ENCODE data around the gene KCNAB1. TPM values are rescaled to one million over a fixed set of nuclear protein-coding genes. Genes with fewer than 3 reads are reported as not detected.

KCNAB1 gene
- total and polyA plus RNA-seq, 4 experiments from 2014 or later: 0.40 to 0.58 TPM; not detected in 2

- Histone ChIP-seq H3K9me3 (ENCODE audit: control insufficient read depth in 1 of 2, low read length in 2 of 2) (no peaks in the 10 kb centered on the region), H3K27ac (ENCODE audit: low read depth, low read length) (no peak overlapping the region), H3K4me3 (ENCODE audit: low read length in 2 of 2) (no peak overlapping the region), H3K36me3 (ENCODE audit: insufficient read depth, low read length) (no peaks in the 10 kb centered on the region), H3K27me3 (ENCODE audit: insufficient read depth, low read length) (no peaks in the 10 kb centered on the region), H3K4me1 (ENCODE audit: insufficient read depth, low read length) (no peaks in the 10 kb centered on the region)
- intact Hi-C loops (cut with micrococcal nuclease): no loop called here
- no peak for DNase-seq
- Mint-ChIP-seq H3K27me3 (peaks cover 13 to 14% of the 10 kb centered on the region in 2 donors), H3K4me3 (no peak overlapping the region), H3K36me3 (no peaks in the 10 kb centered on the region), H3K27ac (no peak overlapping the region), H3K4me1 (peaks cover 0 to 1% (median under 1%) of the 10 kb centered on the region in 4 donors), H3K9me3 (no peaks in the 10 kb centered on the region)
- CTCF ChIA-PET (ENCODE audit: partially characterized antibody): no interaction called here
- POLR2A ChIA-PET (ENCODE audit: partially characterized antibody): no interaction called here
Observed at GRCh38 chr3:156339491-156339890, 219.1 kb downstream of the KCNAB1 start.

- no peak overlapping the region for H3K27ac Mint-ChIP-seq
- Histone ChIP-seq H3K36me3 (ENCODE audit: insufficient read depth, low read length) (no peaks in the 10 kb centered on the region), H3K27me3 (ENCODE audit: insufficient read depth, low read length) (no peaks in the 10 kb centered on the region), H3K4me1 (ENCODE audit: insufficient read depth, low read length) (no peaks in the 10 kb centered on the region), H3K27ac (ENCODE audit: low read depth, low read length) (no peak overlapping the region), H3K4me3 (ENCODE audit: low read length in 2 of 2) (no peak overlapping the region), H3K9me3 (ENCODE audit: control insufficient read depth in 1 of 2, low read length in 2 of 2) (no peaks in the 10 kb centered on the region)
- no peak overlapping the region for H3K4me3 Mint-ChIP-seq
- DNase-seq: no peak
- H3K4me1 Mint-ChIP-seq: peaks cover 0 to 1% (median under 1%) of the 10 kb centered on the region in 4 donors
- no peaks in the 10 kb centered on the region for H3K36me3 Mint-ChIP-seq
- H3K27me3 Mint-ChIP-seq: peaks cover 15 to 16% of the 10 kb centered on the region in 2 donors
- intact Hi-C loops (cut with micrococcal nuclease): no loop called here
- no peaks in the 10 kb centered on the region for H3K9me3 Mint-ChIP-seq
- ChIA-PET CTCF (ENCODE audit: partially characterized antibody) (no interaction called here), POLR2A (ENCODE audit: partially characterized antibody) (no interaction called here)
Observed at GRCh38 chr3:156341332-156341731, 221.0 kb downstream of the KCNAB1 start.

GRCh38 chr3:156341831-156342416, 221.5 kb downstream of the KCNAB1 start:
- ChIA-PET POLR2A (ENCODE audit: partially characterized antibody) (no interaction called here), CTCF (ENCODE audit: partially characterized antibody) (interaction anchor here (1.1 kb wide), 1 partner anchor 33 kb away, joined by 3 read pairs; no protein-coding TSS in a partner anchor)
- intact Hi-C loops (cut with micrococcal nuclease): no loop called here

DNA sequence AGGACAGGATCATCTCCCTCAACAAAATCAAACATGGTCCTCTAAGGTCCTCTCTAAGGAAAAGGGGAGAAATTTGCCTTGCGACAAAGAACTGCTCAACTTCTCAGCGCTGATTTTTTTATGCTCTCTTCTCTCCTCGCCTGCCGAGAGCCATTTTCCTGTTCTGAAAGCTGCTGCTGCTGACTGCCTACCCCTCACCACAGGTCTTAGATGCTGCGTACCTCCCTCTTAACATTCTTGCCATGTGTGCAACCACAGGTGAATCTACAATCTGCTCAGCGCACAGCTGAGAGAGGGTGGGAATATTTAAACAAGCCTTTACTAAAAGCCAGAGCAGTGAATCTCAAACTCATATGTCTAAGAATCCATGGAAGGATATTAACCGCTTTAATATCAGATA, 223.8 kb downstream of the KCNAB1 start:
- Mint-ChIP-seq H3K27ac (no peak overlapping the region), H3K4me1 (peaks cover 0 to 1% (median 0%) of the 10 kb centered on the region in 4 donors), H3K36me3 (no peaks in the 10 kb centered on the region), H3K9me3 (no peaks in the 10 kb centered on the region), H3K27me3 (peaks cover 12 to 15% of the 10 kb centered on the region in 2 donors), H3K4me3 (no peak overlapping the region)
- H3K4me1 ChIP-seq (ENCODE audit: insufficient read depth, low read length): no peaks in the 10 kb centered on the region
- POLR2A ChIA-PET (ENCODE audit: partially characterized antibody): no interaction called here
- CTCF ChIA-PET (ENCODE audit: partially characterized antibody): interaction anchor here (1.2 kb wide), 1 partner anchor 11 kb away, joined by 3 read pairs; no protein-coding TSS in a partner anchor
- no peak for DNase-seq
- no peaks in the 10 kb centered on the region for H3K36me3 ChIP-seq (ENCODE audit: insufficient read depth, low read length)
- H3K4me3 ChIP-seq (ENCODE audit: low read length in 2 of 2): no peak overlapping the region
- no peaks in the 10 kb centered on the region for H3K27me3 ChIP-seq (ENCODE audit: insufficient read depth, low read length)
- no peaks in the 10 kb centered on the region for H3K9me3 ChIP-seq (ENCODE audit: control insufficient read depth in 1 of 2, low read length in 2 of 2)
- intact Hi-C loops (cut with micrococcal nuclease): no loop called here
- no peak overlapping the region for H3K27ac ChIP-seq (ENCODE audit: low read depth, low read length)

More at GRCh38 chr3:156341831-156342416, 221.5 kb downstream of the KCNAB1 start:
- Histone ChIP-seq H3K9me3 (ENCODE audit: control insufficient read depth in 1 of 2, low read length in 2 of 2) (no peaks in the 10 kb centered on the region), H3K4me3 (ENCODE audit: low read length in 2 of 2) (no peak overlapping the region), H3K27ac (ENCODE audit: low read depth, low read length) (no peak overlapping the region), H3K27me3 (ENCODE audit: insufficient read depth, low read length) (no peaks in the 10 kb centered on the region), H3K4me1 (ENCODE audit: insufficient read depth, low read length) (no peaks in the 10 kb centered on the region), H3K36me3 (ENCODE audit: insufficient read depth, low read length) (no peaks in the 10 kb centered on the region)
- no peaks in the 10 kb centered on the region for H3K36me3 Mint-ChIP-seq
- no peak for DNase-seq
- H3K27ac Mint-ChIP-seq: no peak overlapping the region
- peaks cover 15 to 16% of the 10 kb centered on the region in 2 donors for H3K27me3 Mint-ChIP-seq
- peaks cover 0 to 1% (median under 1%) of the 10 kb centered on the region in 4 donors for H3K4me1 Mint-ChIP-seq
- no peak overlapping the region for H3K4me3 Mint-ChIP-seq
- no peaks in the 10 kb centered on the region for H3K9me3 Mint-ChIP-seq

- no peak overlapping the region for H3K27ac ChIP-seq (ENCODE audit: low read depth, low read length)
- Mint-ChIP-seq H3K4me3 (no peak overlapping the region), H3K9me3 (no peaks in the 10 kb centered on the region), H3K27me3 (peaks cover 5 to 6% of the 10 kb centered on the region in 2 donors), H3K4me1 (no peaks in the 10 kb centered on the region), H3K27ac (no peak overlapping the region), H3K36me3 (no peaks in the 10 kb centered on the region)
- no peak for DNase-seq
- no peaks in the 10 kb centered on the region for H3K27me3 ChIP-seq (ENCODE audit: insufficient read depth, low read length)
- no peaks in the 10 kb centered on the region for H3K36me3 ChIP-seq (ENCODE audit: insufficient read depth, low read length)
- ChIA-PET POLR2A (ENCODE audit: partially characterized antibody) (no interaction called here), CTCF (ENCODE audit: partially characterized antibody) (no interaction called here)
- intact Hi-C loops (cut with micrococcal nuclease): no loop called here
- no peaks in the 10 kb centered on the region for H3K4me1 ChIP-seq (ENCODE audit: insufficient read depth, low read length)
- H3K4me3 ChIP-seq (ENCODE audit: low read length in 2 of 2): no peak overlapping the region
- H3K9me3 ChIP-seq (ENCODE audit: control insufficient read depth in 1 of 2, low read length in 2 of 2): no peaks in the 10 kb centered on the region
Observed at GRCh38 chr3:156349111-156349510, 228.7 kb downstream of the KCNAB1 start.

- no peaks in the 10 kb centered on the region for H3K27me3 ChIP-seq (ENCODE audit: insufficient read depth, low read length)
- no peaks in the 10 kb centered on the region for H3K4me1 Mint-ChIP-seq
- intact Hi-C loops (cut with micrococcal nuclease): no loop called here
- POLR2A ChIA-PET (ENCODE audit: partially characterized antibody): no interaction called here
- CTCF ChIA-PET (ENCODE audit: partially characterized antibody): no interaction called here
- H3K27ac ChIP-seq (ENCODE audit: low read depth, low read length): no peak overlapping the region
- H3K27ac Mint-ChIP-seq: no peak overlapping the region
- H3K4me3 Mint-ChIP-seq: no peak overlapping the region
- DNase-seq: no peak
- H3K36me3 Mint-ChIP-seq: no peaks in the 10 kb centered on the region
- no peaks in the 10 kb centered on the region for H3K9me3 ChIP-seq (ENCODE audit: control insufficient read depth in 1 of 2, low read length in 2 of 2)
- H3K4me3 ChIP-seq (ENCODE audit: low read length in 2 of 2): no peak overlapping the region
- H3K9me3 Mint-ChIP-seq: no peaks in the 10 kb centered on the region
- no peaks in the 10 kb centered on the region for H3K36me3 ChIP-seq (ENCODE audit: insufficient read depth, low read length)
- peaks cover 3 to 6% of the 10 kb centered on the region in 2 donors for H3K27me3 Mint-ChIP-seq
- H3K4me1 ChIP-seq (ENCODE audit: insufficient read depth, low read length): no peaks in the 10 kb centered on the region
Observed at GRCh38 chr3:156349978-156350377, 229.6 kb downstream of the KCNAB1 start.

GRCh38 chr3:156350781-156351180, 230.4 kb downstream of the KCNAB1 start:
- H3K9me3 ChIP-seq (ENCODE audit: control insufficient read depth in 1 of 2, low read length in 2 of 2): no peaks in the 10 kb centered on the region
- no peaks in the 10 kb centered on the region for H3K9me3 Mint-ChIP-seq
- H3K4me1 ChIP-seq (ENCODE audit: insufficient read depth, low read length): no peaks in the 10 kb centered on the region
- no peak overlapping the region for H3K4me3 ChIP-seq (ENCODE audit: low read length in 2 of 2)
- H3K27me3 ChIP-seq (ENCODE audit: insufficient read depth, low read length): no peaks in the 10 kb centered on the region
- CTCF ChIA-PET (ENCODE audit: partially characterized antibody): no interaction called here
- no peaks in the 10 kb centered on the region for H3K4me1 Mint-ChIP-seq
- intact Hi-C loops (cut with micrococcal nuclease): no loop called here
- POLR2A ChIA-PET (ENCODE audit: partially characterized antibody): no interaction called here
- no peak overlapping the region for H3K4me3 Mint-ChIP-seq
- H3K27me3 Mint-ChIP-seq: peaks cover 0 to 3% of the 10 kb centered on the region in 2 donors
- H3K36me3 ChIP-seq (ENCODE audit: insufficient read depth, low read length): no peaks in the 10 kb centered on the region
- H3K27ac Mint-ChIP-seq: no peak overlapping the region
- no peak overlapping the region for H3K27ac ChIP-seq (ENCODE audit: low read depth, low read length)
- no peak for DNase-seq
- no peaks in the 10 kb centered on the region for H3K36me3 Mint-ChIP-seq

All from CD4-positive, alpha-beta memory T cell (primary cell).